HG02852 (cell line): ENCODE data around the gene PID1.
"Not testable (repeated sequence)": the region's sequence is repeated elsewhere in the genome, so short reads cannot be mapped to it uniquely, and the experiment has no call there.

Source experiments
- ATAC-seq: cut with Tn5 transposase; IDR thresholded peaks from one replicate; pipeline ENCODE4 v1.9.1; 2021; ENCODE audit warnings: mild to moderate bottlenecking, moderate library complexity; ENCODE audit not compliant: unreplicated experiment

PID1 gene

DNA sequence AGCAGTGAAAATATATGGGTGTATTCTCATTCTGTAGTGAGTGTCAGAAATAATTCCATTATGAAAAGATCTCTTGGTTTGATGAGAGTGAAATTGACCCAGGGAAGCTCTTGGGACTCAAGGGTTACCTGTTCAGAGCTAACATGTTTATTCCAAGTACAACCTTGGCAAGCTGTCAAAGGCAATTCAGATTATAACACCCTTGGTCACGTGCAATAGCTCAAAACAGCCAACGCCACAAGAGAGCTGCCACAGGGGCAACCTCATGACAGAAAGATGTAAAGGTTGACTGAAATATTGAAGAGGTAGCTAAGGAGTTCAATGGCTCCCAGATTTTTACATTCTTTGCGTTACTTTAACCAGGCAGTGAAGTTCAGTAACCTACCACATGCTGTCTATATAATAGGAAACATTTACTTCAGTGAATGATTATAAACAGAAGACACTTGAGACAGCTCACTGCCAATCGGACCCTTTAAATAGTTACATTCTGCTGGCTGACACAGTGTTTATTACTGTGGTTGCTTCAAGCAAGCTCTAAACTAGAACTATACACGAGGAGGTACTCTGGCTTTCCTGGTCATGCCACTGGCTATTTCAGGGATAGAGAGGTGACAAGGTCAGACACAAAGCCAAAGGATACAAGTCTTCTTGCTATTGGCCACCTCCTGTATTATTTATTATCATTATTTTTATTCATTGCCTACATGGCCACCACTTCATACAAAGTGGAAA lies 187.3 kb downstream of the PID1 start:
- ATAC-seq = no peak

DNA sequence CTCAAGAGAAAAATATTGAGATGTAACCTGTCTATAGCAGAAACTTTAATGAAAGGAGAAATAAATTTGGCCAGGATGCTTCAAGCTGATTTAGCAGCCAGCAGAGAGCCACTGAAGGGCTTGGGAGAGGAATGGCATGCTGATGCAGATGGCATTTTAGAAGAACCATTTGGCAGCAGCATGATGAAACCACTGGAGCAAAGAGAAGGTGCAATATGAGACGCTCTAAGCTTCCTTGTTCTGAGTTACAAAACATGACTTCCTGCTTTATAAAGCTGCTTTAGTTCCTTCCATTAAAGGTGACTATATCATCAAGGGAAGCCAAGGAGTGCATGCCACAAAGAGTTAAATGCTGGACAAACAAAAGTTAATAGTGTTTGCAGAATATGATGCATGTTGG lies 189.7 kb downstream of the PID1 start:
- no peak for ATAC-seq

DNA sequence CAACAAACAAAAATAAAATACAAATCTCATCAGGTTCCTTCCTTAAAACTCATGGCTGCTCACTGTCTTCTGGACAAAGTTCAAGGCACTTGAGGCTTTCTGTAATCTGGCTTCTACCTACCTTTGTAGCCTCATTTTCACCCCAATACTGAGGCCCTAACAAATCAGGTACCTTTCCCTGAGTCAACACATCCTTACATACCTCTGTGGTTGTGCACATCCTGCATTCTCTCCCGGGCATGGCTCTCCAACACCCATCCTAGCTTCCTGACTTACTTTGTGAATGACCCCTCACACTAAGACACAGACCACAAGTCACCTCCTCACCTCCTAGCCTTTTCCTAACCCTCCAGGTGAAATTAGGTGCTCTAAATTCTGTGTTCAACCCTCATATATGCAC lies 190.9 kb downstream of the PID1 start:
- no peak for ATAC-seq

DNA sequence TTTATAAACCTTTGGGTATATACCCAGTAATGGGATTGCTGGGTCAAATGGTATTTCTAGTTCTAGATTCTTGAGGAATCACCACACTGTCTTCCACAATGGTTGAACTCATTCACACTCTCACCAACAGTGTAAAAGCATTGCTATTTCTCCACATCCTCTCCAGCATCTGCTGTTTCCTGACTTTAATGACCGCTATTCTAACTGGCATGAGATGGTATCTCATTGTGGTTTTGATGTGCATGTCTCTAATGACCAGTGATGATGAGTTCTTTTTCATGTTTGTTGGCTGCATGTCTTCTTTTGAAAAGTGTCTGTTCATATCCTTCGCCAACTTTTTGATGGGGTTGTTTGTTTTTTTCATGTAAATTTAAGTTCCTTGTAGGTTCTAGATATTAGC lies 194.2 kb downstream of the PID1 start:
- not testable (repeated sequence) for ATAC-seq

DNA sequence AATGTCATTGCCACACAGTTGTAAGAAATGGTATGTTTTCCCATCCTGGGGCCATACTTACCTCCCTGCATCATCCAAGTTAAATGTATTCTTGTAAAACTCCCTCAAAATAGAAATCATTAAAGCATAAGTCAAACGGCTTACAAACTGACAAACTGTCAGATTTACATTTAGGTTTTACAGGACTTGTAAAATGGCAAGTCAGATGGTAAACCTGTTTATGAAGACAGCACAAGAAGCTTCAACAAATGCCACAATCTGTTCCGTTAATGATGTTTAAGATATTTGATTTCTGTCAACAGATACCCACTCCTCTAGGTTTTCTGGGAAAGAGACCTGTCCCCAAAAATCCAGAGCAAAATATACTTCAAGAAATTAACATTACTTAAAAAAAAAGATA lies 197.2 kb downstream of the PID1 start:
- no peak for ATAC-seq

DNA sequence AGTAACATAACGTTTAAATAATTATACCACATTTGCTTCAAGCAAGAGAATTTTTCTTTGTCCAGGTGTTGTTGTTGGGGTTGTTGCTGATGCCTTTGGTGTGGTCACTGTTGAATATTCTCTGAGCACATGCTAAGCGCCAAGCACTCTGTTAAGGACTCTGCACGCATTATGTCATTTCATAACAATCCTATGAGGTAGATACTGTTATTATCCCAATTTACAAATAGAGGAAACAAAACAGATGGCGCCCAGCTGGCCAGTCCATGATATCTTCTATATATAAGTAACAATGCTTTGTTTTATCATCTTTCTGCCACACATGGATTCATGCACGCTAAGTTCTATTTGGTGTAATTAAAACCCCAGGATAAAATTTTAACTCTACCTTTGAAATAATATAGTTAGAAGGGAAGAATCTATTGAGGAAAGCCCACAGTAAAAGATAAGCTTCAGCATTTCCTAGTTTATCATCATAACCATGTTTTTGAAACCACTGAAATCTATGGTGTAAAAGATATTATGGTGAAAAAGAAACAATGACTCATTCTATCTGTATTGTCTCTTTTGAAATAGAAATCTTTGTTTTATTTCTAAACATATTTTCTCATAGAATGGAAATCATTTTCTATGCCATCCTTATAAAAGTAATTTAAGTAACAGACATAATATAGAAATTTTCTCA lies 199.7 kb downstream of the PID1 start:
- ATAC-seq = no peak

DNA sequence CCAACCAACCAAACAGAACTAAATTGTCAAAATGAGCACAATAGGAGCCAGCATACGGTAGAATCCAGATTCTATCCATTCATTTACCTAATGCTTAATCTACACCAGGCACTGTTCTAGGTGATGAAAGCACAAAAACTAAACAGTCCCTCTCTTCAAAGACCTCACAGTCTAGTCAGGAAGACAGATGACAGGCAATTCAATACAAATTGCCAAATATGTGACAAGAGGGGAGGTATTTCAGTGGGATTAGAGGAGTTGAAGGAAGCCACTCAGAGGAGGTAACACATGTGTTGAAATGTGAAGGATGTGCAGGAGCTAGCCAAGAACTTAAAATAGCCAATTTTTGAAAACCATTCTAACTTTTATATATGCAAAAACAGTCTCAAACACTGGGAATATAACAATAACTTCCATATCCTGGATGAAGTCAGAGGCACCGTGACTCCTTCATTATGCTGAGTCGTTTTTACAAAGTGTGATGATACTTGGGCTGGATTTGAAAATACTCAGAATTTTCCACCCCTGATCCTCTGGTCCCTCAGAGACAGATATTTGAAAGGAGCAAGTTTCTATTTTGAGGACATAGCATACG lies 204.9 kb downstream of the PID1 start:
- ATAC-seq = no peak

DNA sequence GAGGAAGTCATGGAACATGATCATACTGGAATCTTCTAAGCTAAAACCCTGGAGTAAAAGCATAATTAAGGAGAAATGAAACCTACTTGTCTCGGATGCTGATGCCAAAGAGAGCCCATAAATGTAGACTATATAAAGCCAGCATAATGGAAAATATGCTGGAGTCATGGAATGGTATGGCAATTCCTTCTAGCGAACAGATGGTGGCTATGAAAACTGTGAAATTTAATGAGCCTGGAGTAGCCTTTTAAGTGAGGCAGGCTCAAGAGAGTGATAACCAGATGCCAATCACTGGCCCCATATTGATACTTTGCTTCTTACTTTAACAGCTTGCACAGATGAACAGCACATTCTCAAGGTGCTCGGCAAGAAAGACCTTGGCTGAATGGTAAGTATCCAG lies 206.3 kb downstream of the PID1 start:
- no peak for ATAC-seq

DNA sequence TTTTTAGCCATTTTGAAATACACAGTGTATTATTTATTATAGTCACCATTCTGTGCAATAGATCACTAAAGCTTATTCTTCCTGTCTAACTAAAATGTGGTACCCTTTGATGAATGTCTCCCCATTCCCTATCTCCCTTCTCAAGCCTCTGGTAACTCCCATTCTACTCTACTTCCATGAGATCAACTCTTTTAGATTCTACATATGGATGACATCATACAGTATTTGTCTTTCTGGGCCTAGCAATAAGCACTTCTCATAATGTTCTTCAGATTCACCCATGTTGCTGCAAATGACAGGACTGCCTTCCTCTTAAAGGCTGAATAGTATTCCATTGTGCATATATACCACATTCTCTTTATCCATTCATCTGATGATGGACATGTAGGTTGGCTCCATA lies 210.9 kb downstream of the PID1 start:
- no peak for ATAC-seq

DNA sequence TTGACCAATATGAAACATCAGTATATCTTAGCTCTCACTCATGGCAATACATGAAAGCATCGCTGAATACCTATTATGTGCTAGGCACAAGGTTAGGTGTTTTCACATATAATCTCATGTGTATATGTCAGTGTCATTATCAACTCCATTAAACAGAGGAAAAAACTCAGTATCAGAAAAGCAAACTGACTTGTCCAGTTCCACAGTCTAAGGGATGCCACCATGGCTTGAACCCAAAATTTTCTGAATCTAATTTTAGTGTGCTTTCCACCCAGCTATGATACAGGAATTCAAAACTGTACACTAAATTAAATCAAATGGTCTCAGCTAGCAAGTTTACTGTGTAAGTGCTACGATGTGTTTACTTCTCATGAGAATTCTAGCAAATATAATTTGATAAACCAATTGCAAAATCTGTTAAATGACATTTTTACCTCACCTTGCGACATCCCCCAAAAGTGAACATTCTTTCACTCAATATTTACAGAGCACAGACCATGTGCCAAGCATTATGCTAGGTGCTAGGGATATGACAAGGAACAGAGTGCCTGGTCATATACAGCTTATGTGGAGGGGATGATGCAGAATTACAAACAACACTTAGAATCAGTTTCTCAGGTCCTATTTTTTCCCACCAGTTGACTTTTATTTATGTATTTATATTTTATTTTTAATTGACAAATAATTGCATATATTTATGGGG lies 211.6 kb downstream of the PID1 start:
- no peak for ATAC-seq

DNA sequence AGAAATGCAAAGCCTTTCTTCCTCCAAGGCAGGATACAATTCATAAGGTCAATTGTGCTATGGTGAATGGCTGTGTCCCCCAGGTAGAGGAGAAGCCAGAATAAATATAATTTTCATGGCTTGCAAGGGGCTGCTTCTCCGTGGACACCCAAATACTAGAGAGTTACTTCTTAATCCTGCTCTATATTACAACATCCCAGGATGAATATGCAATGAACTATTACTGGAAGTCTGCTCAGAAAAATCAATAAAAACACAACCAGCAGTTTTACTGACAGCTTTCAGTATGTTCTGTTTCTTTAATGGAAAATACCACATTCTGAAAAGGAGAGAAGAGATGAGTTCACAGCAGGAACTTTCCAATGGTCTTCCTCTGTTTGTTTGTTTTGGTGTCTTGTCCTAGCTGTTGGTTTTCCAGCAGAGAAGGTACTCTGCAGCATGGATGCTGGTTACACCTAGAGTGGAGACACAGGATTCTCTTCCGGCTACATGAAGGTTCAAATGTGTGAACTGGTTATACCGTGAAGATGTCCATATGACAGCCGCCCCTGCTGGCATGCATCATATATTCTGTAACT lies 213.0 kb downstream of the PID1 start:
- ATAC-seq = no peak

DNA sequence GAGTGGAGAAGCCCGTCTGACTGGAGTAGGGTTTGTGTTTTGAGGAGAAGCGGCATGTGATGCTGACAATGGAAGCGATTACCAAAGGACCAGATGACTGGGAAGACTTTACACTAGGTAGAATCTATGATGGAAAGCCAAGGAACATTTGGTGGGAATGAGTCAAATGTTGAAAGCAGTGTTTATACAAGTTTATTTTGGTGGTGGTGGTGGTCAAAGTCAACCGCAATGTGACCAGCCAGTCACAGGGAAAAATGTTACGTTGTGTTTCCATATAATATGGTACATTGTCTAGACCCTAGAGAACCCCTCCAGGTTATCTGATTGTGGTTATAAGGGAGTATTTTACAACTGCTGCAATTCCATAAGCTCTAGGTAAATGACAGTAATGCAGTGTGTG lies 216.8 kb downstream of the PID1 start:
- no peak for ATAC-seq

DNA sequence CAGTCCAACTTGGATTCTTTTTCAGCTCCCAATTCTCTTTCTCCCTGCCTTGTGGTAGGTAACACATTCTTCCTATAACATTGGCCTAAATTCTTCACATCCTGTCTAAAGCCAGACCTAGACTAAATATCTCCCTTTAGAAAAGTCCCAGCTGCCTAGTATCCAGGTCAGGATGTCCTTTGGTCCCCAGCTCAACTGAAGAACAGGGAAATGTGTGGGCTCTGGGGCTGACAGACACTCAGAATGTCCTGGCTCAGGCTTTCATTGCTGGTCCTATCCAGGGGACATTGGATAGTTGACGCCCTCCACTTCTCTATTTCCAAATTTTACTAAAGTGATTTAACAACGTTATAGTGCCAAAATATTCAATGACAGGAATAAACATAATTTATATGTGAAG lies 219.3 kb downstream of the PID1 start:
- no peak for ATAC-seq

DNA sequence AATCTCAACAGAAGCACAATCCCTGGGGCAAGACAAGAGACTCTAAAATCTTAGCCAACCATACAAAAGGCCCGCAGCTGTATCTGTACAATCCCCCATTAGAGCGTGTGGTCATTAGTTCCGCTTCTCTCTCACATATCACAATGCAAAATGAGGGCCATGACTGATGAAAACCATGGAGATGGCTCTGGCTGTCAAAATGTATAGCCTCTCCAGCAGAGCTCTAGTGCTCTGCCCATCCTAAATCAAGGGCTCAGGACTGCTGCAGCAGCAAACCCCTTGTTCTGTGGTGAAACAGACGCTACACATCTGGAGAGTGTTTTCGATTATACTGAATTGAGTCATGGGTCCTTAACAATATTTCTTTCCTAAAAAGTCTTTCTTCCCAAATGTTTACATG lies 221.0 kb downstream of the PID1 start:
- no peak for ATAC-seq

DNA sequence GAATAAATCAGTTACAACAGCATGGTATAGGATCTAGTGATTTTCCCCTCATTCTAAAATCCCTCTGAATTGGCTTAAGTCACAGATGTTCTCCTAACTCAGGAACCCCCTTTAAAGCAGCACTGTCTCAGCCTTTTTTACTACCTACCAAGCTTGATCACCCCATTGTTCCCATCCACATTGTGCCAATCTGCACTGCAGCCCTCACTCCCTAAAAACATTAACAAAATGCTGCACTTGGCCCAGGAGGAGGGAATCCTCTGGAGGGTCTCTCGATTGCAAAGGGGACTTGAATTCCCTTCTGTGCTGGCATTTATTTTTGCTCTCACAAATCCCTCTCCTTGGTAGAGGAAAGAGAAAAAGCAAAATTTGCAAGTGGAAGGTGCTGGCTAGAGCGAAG lies 223.0 kb downstream of the PID1 start:
- ATAC-seq = no peak

DNA sequence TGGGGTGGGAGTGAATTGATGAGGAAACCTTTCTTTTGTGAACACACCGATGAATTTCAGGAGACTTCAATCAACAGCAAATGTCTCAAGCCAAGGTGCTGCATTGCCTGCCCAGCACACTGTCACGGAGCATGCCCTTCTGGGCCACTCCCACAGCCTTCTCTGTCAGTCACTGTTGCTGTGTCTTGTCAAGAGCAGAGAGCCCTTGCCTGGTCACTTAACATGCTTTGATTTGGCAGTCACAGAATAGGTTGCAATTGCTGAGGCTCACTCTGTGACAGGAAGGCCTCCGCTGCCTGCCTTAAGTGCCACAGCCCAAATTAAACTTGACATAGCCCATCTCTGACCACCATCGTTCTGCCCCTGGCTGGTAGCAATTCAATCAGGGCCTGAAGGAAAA lies 225.4 kb downstream of the PID1 start:
- ATAC-seq = no peak

DNA sequence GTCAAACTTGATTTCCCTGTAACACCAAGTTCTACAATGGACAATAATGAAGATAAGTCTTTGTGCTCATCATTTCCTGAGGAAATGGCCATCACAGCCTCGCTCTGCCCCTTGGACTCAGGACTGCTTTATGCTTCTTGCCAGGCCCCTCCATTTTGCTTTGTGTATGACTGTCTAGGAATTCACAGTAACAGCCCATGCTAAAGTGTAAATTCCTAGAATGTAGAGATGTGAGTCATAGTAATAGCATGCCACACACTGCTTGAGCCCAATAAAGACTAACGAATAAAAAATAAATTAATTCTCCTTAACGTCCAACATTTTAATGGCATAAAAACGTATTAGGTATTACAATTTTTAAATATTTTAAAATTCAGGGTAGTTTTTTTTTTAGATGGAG lies 226.5 kb downstream of the PID1 start:
- ATAC-seq = no peak

DNA sequence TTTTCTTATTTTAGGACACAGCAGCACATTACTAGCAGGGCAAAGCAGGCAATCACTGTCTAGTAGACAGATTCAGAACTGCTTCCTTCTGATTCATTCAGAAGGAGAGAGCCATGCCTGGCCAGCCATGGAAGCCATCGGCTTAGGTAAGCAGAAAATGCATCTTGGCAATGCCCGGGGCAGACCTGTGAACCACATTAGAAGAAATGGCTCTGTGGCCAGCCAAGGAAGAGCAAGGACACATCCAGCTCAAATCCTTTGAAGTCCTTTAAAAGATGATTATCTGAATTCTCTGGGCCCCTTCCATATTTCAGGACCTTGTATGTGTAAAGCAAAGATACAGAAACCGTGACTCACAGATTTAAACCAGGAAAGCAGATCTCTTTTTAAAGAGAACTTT lies 227.4 kb downstream of the PID1 start:
- ATAC-seq = no peak

DNA sequence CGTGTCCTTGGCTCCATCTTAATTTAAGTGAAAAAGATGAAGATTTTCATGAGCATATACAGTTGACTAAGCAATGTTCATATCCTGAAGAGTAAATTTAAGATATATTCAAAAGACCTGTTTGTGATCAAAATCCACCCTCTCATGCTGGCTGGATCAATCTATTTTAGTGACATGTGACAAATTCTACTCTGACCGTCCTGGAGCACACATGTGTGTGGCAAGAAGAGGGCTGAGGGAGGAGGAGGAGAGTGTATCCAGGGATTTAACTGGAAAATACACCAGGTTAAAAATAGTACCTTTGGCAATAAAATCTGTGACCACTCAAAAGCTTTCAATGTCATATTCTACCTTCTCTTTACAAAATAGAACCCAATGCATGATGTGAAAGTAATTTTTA lies 228.7 kb downstream of the PID1 start:
- ATAC-seq = no peak

DNA sequence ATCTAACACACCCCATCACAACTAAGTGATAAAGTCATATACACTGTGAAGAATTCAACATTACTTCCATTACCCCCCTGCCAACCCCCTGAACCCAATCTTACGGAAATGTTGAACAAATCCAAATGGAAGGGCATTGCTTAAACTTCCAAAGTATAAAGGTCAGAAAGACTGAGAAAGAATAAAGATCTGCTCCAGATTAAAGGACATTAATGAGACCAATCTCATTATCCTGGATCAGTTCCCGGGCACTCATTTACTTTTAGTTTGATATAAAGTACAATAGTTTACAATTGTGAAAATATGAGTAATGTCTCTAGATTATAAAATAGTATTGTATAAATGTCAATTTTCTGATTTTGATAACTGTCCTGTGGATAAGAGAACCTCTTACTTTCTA lies 229.4 kb downstream of the PID1 start:
- no peak for ATAC-seq

DNA sequence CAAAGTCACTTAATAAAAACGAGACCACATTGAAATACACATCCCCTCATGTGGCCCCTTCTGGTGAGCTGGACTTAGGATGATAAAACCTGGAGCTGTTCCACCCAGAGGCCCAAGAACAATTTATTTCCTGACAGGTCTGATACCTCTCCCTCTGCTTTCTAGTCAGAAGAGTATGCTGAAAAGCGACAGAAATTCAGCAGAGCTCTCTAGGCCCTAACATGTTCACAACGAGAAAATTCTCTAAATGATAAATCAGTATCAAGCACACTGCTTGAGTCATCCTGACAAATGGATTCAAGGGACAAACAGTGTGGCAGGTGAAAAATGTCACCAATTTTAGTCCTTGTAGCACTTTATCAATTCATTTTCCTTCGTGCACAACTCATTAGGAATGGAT lies 233.5 kb downstream of the PID1 start:
- no peak for ATAC-seq

DNA sequence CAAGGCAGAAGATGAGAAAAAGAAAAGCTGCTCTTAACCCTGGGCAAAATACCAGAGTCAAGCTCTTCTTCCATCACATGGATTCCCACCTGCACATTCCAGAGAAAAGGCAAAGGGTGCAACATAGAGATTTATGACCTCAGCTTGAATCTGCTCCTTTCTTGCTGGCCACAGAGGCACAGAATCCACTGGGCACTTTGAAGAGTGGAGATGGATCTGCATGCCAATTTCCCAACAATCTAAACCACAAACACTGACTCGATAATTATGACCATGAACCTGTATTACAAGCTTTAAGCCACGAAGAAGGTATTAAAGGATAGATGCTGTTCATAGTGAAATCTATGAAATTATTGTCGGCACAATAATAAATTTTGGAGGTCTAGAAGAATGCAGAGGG lies 237.3 kb downstream of the PID1 start:
- ATAC-seq = no peak
